PC-9 (cell line): ENCODE measurements around the gene SIK2.

Experiments
- EZH2 ChIP-seq: fragments of 200-600 bp; sonication (generic); IDR thresholded peaks from 2 replicates; pipeline ENCODE4 v1.8.0; 2017; ENCODE audit warnings: antibody characterized with exemption, low read depth
- TF ChIP-seq, protein P1 (sequence below): fragments of 200-600 bp; sonication (generic); conservative IDR thresholded peaks from 2 replicates; pipeline ENCODE4 v1.6.1; 2017; ENCODE audit warnings: mixed run types, antibody characterized with exemption, mild to moderate bottlenecking, moderate library complexity

DNA sequence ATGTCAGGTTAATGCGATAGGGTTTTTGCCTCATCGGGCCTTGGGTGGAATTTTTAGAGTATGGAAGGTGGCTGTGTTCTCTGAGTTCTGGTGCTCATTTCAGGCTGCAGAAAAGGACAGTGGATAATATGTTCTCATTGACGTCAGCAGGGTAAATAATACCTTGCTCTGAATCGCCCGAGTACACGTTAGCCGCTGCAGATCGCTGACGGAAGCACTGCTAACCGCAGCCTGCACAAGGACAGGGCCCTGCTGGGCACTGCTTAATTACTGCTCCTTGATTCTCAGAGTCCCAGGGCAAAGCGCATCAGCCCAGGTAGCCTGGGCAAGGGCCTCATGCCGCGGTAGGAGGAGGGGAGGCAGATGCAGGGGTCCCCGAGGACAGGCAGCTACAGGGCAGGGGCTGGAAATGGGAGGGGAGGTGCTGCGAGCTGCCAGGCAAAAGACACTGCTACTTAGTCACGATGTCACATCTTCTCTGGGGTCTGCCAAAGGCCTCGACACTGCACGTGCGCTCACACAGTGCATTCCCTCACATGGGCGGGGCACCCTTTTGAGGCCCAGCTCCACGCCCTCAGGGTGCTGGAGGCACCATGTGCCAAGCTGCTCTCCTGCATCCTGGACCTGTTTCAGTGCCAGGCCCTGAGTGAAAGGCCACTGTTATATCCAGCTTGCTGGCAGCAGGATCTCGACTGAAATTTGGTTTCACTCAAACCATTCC, 128.8 kb downstream of the SIK2 start:
- TF ChIP-seq, protein P1, sequence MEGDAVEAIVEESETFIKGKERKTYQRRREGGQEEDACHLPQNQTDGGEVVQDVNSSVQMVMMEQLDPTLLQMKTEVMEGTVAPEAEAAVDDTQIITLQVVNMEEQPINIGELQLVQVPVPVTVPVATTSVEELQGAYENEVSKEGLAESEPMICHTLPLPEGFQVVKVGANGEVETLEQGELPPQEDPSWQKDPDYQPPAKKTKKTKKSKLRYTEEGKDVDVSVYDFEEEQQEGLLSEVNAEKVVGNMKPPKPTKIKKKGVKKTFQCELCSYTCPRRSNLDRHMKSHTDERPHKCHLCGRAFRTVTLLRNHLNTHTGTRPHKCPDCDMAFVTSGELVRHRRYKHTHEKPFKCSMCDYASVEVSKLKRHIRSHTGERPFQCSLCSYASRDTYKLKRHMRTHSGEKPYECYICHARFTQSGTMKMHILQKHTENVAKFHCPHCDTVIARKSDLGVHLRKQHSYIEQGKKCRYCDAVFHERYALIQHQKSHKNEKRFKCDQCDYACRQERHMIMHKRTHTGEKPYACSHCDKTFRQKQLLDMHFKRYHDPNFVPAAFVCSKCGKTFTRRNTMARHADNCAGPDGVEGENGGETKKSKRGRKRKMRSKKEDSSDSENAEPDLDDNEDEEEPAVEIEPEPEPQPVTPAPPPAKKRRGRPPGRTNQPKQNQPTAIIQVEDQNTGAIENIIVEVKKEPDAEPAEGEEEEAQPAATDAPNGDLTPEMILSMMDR: no peak
- TF ChIP-seq EZH2: no peak
